ENCODE results near the gene TRPV4. TPM values are rescaled to one million over a fixed set of nuclear protein-coding genes. Genes with fewer than 3 reads are reported as not detected.

Gene TRPV4
- total RNA-seq, 2 experiments from 2014 or later = not detected

- Mint-ChIP-seq H3K27me3 (peaks cover 14% of the 10 kb centered on the region), H3K4me1 (ENCODE audit: low read depth) (no peaks in the 10 kb centered on the region), H3K9me3 (no peaks in the 10 kb centered on the region), H3K36me3 (ENCODE audit: low read depth) (no peaks in the 10 kb centered on the region), H3K4me3 (no peak overlapping the region), H3K27ac (no peak overlapping the region)
- H3K27ac ChIP-seq (ENCODE audit: low read depth in 1 of 2, low read length in 2 of 2) = no peak overlapping the region
- ChIA-PET POLR2A (no interaction called here), CTCF (no interaction called here)
- no peak for TF ChIP-seq CTCF (IDR thresholded peaks at IDR 0.05)
- H3K9me3 ChIP-seq (ENCODE audit: control insufficient read depth in 1 of 2, insufficient read depth in 1 of 2, low read length in 2 of 2) = no peaks in the 10 kb centered on the region
- intact Hi-C loops (cut with DNase I, micrococcal nuclease) = no loop called here
- H3K27me3 ChIP-seq (ENCODE audit: control insufficient read depth in 1 of 2, insufficient read depth in 2 of 2, low read length in 2 of 2) = peaks cover 0 to 2% of the 10 kb centered on the region in 2 experiments
- ATAC-seq (ENCODE audit: poor library complexity) (no peak), DNase-seq (no peak)
- no peaks in the 10 kb centered on the region for H3K36me3 ChIP-seq (ENCODE audit: insufficient read depth, low read length)
- no peaks in the 10 kb centered on the region for H3K4me1 ChIP-seq (ENCODE audit: insufficient read depth, low read length)
- H3K4me3 ChIP-seq (ENCODE audit: low read length) = no peak overlapping the region
These were observed 38.2 kb downstream of the TRPV4 start for GRCh38 chr12:109795023-109795422.

- Mint-ChIP-seq H3K4me3 (no peak overlapping the region), H3K36me3 (ENCODE audit: low read depth) (no peaks in the 10 kb centered on the region), H3K9me3 (no peaks in the 10 kb centered on the region), H3K27me3 (peaks cover 22% of the 10 kb centered on the region), H3K4me1 (ENCODE audit: low read depth) (no peaks in the 10 kb centered on the region), H3K27ac (no peak overlapping the region)
- no peak overlapping the region for H3K27ac ChIP-seq (ENCODE audit: low read depth in 1 of 2, low read length in 2 of 2)
- H3K9me3 ChIP-seq (ENCODE audit: control insufficient read depth in 1 of 2, insufficient read depth in 1 of 2, low read length in 2 of 2) = no peaks in the 10 kb centered on the region
- TF ChIP-seq CTCF (IDR thresholded peaks at IDR 0.05) = no peak
- intact Hi-C loops (cut with DNase I, micrococcal nuclease) = no loop called here
- H3K36me3 ChIP-seq (ENCODE audit: insufficient read depth, low read length) = no peaks in the 10 kb centered on the region
- DNase-seq (no peak), ATAC-seq (ENCODE audit: poor library complexity) (no peak)
- ChIA-PET CTCF (no interaction called here), POLR2A (no interaction called here)
- H3K27me3 ChIP-seq (ENCODE audit: control insufficient read depth in 1 of 2, insufficient read depth in 2 of 2, low read length in 2 of 2) = peaks cover 0 to 3% of the 10 kb centered on the region in 2 experiments
- no peaks in the 10 kb centered on the region for H3K4me1 ChIP-seq (ENCODE audit: insufficient read depth, low read length)
- no peak overlapping the region for H3K4me3 ChIP-seq (ENCODE audit: low read length)
These were observed 39.2 kb downstream of the TRPV4 start for GRCh38 chr12:109793826-109794501.

GRCh38 chr12:109793411-109793810 lies 39.8 kb downstream of the TRPV4 start:
- Mint-ChIP-seq H3K9me3 (no peaks in the 10 kb centered on the region), H3K36me3 (ENCODE audit: low read depth) (no peaks in the 10 kb centered on the region), H3K27ac (no peak overlapping the region), H3K4me3 (no peak overlapping the region), H3K4me1 (ENCODE audit: low read depth) (no peaks in the 10 kb centered on the region), H3K27me3 (peaks cover 22% of the 10 kb centered on the region)
- Histone ChIP-seq H3K36me3 (ENCODE audit: insufficient read depth, low read length) (no peaks in the 10 kb centered on the region), H3K4me1 (ENCODE audit: insufficient read depth, low read length) (no peaks in the 10 kb centered on the region), H3K4me3 (ENCODE audit: low read length) (no peak overlapping the region), H3K9me3 (ENCODE audit: control insufficient read depth in 1 of 2, insufficient read depth in 1 of 2, low read length in 2 of 2) (no peaks in the 10 kb centered on the region), H3K27ac (ENCODE audit: low read depth in 1 of 2, low read length in 2 of 2) (no peak overlapping the region), H3K27me3 (ENCODE audit: control insufficient read depth in 1 of 2, insufficient read depth in 2 of 2, low read length in 2 of 2) (peaks cover 0 to 3% of the 10 kb centered on the region in 2 experiments)
- intact Hi-C loops (cut with DNase I, micrococcal nuclease) = no loop called here
- ChIA-PET POLR2A (no interaction called here), CTCF (no interaction called here)
- DNase-seq = no peak
- TF ChIP-seq CTCF (IDR thresholded peaks at IDR 0.05) = no peak
- no peak for ATAC-seq (ENCODE audit: poor library complexity)

Measured in CD4-positive, alpha-beta T cell (primary cell).